ENCODE results near the gene DYNLT2. TPM values are rescaled to one million over a fixed set of nuclear protein-coding genes. Genes with fewer than 3 reads are reported as not detected.

DYNLT2 gene
- total RNA-seq, 1 experiment from 2014 or later: 2.1 TPM

- BruUV-seq (replicated peaks): no TSS peak
- peak within 1 kb of the TSS; percentile 85 to 100 for H3K4me3 ChIP-seq (ENCODE audit: low read depth in 2 of 2, low read length in 2 of 2)
- H3K36me3 ChIP-seq (ENCODE audit: control insufficient read depth, insufficient read depth, low read length): peaks cover 41% of the 10 kb centered on the region
- intact Hi-C loops (cut with micrococcal nuclease; ENCODE audit: unreplicated experiment) (loop anchor here (5.0 kb wide), 1 partner anchor 745 kb away; no protein-coding TSS in a partner anchor), in situ Hi-C loops (cut with HindIII; ENCODE audit: low pct_unique_long_range_greater_than_20kb, low sequenced_read_pairs) (no loop called here)
- H3K4me1 ChIP-seq (ENCODE audit: control insufficient read depth, insufficient read depth, low read length): peaks cover 32% of the 10 kb centered on the region
- H3K27ac ChIP-seq (ENCODE audit: low read length): peak within 1 kb of the TSS; percentile 97
- POLR2A ChIA-PET: interaction anchor here (2.2 kb wide), 1 partner anchor 20 kb away, joined by 5 read pairs; no protein-coding TSS in a partner anchor
- no peak for TF ChIP-seq CTCF (IDR thresholded peaks at IDR 0.05)
- peak; percentile 93; the same call in 1 of the 2 replicates for TF ChIP-seq SIN3A (IDR thresholded peaks at IDR 0.05; ENCODE audit: borderline replicate concordance, insufficient read depth, low read depth, low read length)
- no peak; a peak in 1 of 4 replicates for TF ChIP-seq REST (IDR thresholded peaks at IDR 0.05; ENCODE audit: insufficient read depth in 1 of 2, low read depth in 2 of 2, low read length in 1 of 2)
- no peak for TF ChIP-seq TCF7L2 (IDR thresholded peaks at IDR 0.05; ENCODE audit: low read depth, low read length)
- peak; percentile 96 for TF ChIP-seq POLR2AphosphoS5 (IDR thresholded peaks at IDR 0.05; ENCODE audit: low read depth, low read length)
- DNase-seq (ENCODE audit: low read depth, low spot score) (no peak), ATAC-seq (peak; percentile 97)
- no peaks in the 10 kb centered on the region for H3K27me3 ChIP-seq (ENCODE audit: control insufficient read depth, insufficient read depth, low read length)
- H3K9me3 ChIP-seq (ENCODE audit: control insufficient read depth, insufficient read depth, low read depth, low read length): no peaks in the 10 kb centered on the region
- CTCF ChIA-PET: no interaction called here
Observed at GRCh38 chr6:169701954-169702839, 49.2 kb downstream of the DYNLT2 start, which contains the start of the genes C6orf120 and WDR27. TSS of gene C6orf120 (plus strand) at chr6:169702126. CDS start at chr6:169702460, 334 bp downstream. TSS of gene WDR27 (minus strand) at chr6:169702029. CDS start at chr6:169689005, 13,024 bp downstream.

- DNase-seq (ENCODE audit: low read depth, low spot score) (no peak), ATAC-seq (peak; percentile 0)
- in situ Hi-C loops (cut with HindIII; ENCODE audit: low pct_unique_long_range_greater_than_20kb, low sequenced_read_pairs) (no loop called here), intact Hi-C loops (cut with micrococcal nuclease; ENCODE audit: unreplicated experiment) (loop anchor here (5.0 kb wide), 1 partner anchor 744 kb away; no protein-coding TSS in a partner anchor)
- BruUV-seq (replicated peaks): TSS peak; percentile 85
- Histone ChIP-seq H3K9me3 (ENCODE audit: control insufficient read depth, insufficient read depth, low read depth, low read length) (no peaks in the 10 kb centered on the region), H3K4me3 (ENCODE audit: low read depth in 2 of 2, low read length in 2 of 2) (peak overlapping the region; percentile 85 to 100), H3K4me1 (ENCODE audit: control insufficient read depth, insufficient read depth, low read length) (peaks cover 32% of the 10 kb centered on the region), H3K27me3 (ENCODE audit: control insufficient read depth, insufficient read depth, low read length) (no peaks in the 10 kb centered on the region), H3K27ac (ENCODE audit: low read length) (peak overlapping the region; percentile 97), H3K36me3 (ENCODE audit: control insufficient read depth, insufficient read depth, low read length) (peaks cover 41% of the 10 kb centered on the region)
- TF ChIP-seq POLR2AphosphoS5 (IDR thresholded peaks at IDR 0.05; ENCODE audit: low read depth, low read length) (no peak), TCF7L2 (IDR thresholded peaks at IDR 0.05; ENCODE audit: low read depth, low read length) (no peak), SIN3A (IDR thresholded peaks at IDR 0.05; ENCODE audit: borderline replicate concordance, insufficient read depth, low read depth, low read length) (no peak), CTCF (IDR thresholded peaks at IDR 0.05) (no peak), REST (IDR thresholded peaks at IDR 0.05; ENCODE audit: insufficient read depth in 1 of 2, low read depth in 2 of 2, low read length in 1 of 2) (no peak)
- POLR2A ChIA-PET: interaction anchor here (0.6 to 2.2 kb wide), 3 partner anchors 21 to 180 kb away, joined by 3 to 6 read pairs (median 5); no protein-coding TSS in a partner anchor
- CTCF ChIA-PET: no interaction called here
Observed at GRCh38 chr6:169701311-169701953, 49.9 kb downstream of the DYNLT2 start.

Data from Panc1 (cell line).